HG03575 (cell line): ENCODE data around the gene HHATL.

Experiments used
- ATAC-seq: cut with Tn5 transposase; IDR thresholded peaks from one replicate; pipeline ENCODE4 v1.9.1; 2021; ENCODE audit not compliant: unreplicated experiment, insufficient number of reproducible peaks, low FRiP score; ENCODE audit errors: extremely low read depth

HHATL gene

GRCh38 chr3:42672515-42672914 lies 30.1 kb downstream of the HHATL start:
- no peak for ATAC-seq

DNA sequence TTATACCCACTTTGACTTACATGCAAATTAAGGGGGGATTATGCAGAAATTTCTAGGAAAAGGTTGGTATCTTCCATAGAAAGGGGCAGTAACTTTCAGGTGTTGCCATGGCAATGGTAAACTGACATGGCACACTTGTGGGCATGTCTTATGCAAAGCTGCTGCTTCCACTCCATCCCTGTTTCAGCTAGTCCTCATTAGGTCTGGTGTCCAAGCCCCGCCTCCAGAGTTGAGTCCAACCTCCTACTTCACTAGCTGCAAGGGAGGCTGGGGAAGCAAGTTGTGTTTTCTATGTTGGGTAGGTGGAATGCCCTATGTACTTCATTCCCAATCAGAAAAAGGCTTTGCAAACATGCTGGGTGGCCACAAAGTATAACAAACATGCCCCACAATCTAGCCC lies 31.9 kb downstream of the HHATL start:
- ATAC-seq, result no peak

GRCh38 chr3:42670051-42670576 lies 32.5 kb downstream of the HHATL start:
- ATAC-seq, result no peak

DNA sequence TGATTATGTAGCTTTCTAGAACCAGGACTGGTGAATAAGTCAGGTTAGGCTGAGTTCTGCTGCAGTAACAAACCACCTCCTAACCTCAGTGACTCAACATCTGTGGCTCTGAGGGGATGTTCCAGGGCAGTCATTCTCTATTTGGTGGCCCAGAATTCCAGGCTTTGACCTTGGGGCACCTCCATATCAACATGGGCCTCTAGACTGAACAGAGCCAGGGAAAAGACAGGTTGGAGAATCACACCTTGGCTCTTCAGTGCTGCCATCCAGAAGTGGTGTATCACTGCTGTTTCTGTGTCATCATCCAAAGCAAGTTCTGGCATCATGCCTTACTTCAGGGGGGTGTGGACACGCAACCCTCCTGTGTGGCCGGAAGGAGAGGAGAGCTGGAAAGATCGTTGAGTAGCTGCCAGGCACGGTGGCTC lies 33.8 kb downstream of the HHATL start:
- ATAC-seq, result no peak

DNA sequence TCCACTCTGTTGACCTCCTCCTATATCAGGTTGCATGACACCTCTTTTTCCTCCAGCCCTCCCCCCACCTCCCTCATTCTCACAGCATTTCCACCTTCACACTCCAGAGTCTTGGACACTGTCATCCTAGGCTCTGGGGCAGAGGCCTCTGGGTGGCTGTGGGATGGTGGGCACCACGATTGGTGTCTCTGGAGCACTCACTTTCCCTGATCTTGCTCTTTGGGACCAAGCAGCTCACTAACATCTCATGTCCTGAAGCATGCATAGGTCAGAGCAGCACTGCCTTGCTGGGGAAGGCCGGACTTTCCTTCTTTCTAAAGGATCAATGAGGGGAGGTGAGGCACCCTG lies 34.2 kb downstream of the HHATL start:
- ATAC-seq, result no peak

- no peak for ATAC-seq
These were observed 34.8 kb downstream of the HHATL start for GRCh38 chr3:42667523-42668412.

- ATAC-seq, result no peak
These were observed 35.5 kb downstream of the HHATL start for GRCh38 chr3:42667096-42667522.

DNA sequence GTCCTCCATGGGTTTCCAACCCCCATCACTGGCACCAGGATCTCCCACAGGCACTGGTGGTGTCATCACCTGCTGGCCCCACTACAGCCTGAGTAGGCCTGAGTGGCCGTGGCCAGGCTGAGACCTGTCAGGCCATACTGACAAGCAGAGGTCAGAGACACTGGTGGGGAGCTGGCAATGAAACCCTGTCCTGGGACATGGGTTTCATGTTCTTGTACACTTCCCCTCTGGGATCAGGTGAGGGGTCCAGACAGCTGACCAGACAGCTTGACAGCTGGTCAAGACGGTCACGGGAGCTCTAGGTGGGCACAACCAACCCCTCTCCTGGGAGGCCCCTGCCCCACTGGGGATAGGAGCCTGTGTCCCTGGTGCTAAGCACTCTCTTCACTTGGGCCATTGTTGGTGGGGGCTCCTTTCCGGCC lies 36.0 kb downstream of the HHATL start:
- no peak for ATAC-seq

DNA sequence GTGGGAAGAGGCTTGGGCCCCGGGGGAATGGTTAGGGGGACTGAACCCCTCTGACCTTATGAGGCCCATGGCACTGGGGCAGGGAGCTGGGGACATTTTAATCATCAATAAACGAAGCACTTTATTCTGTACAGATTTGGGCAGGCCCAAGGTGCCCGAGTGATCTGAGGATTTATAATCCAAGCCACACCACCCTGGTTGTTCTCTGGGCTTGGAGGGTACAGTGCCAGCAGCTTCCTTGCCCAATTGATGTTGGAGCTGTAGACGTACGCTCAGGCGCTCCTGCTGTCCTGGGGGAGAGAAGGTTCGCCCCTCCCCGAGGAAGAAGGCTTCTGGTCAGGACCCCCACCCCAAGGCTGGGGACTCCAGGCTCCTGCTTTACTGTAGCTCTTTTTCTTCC lies 36.6 kb downstream of the HHATL start:
- no peak for ATAC-seq

DNA sequence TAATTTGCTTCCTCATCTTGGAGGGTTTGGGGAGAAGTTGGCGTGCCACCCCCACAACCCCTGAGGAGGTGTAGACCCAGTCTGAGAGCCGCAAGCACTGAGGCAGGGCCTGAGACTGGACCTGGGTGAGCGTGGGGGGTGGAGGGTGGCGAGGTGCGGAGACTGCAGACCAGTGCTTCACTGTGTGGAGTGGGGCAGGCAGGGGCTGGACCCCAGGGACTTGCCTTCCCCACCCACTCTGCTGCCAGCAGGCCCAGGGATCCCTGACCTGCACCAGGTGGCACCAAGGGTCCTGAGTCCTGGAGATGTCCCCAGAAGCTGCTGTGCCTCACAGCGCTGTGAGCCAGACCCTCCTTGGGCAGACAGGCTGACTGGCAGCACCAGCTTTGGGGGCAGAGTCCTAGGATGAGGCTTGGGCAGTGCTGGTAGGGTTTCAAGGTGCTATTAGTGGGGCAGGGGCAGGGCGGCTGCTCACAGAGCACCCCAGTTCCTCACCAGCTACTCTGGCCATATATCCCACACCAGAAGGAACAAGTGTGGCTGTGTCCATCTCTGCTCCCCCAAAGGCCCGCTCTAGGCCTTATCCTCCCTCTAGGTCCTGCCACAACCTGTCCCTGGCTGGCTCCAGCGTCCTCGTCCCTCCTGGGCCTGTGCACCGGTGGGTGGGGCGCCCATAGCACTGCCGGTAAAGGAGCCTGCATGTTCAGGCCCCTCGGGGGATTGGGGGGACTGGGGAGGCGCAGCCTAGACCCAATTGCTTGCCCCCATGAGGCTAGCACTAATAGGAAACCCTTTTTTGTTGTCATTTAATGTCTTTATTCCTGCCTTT lies 37.3 kb downstream of the HHATL start:
- ATAC-seq, result no peak

DNA sequence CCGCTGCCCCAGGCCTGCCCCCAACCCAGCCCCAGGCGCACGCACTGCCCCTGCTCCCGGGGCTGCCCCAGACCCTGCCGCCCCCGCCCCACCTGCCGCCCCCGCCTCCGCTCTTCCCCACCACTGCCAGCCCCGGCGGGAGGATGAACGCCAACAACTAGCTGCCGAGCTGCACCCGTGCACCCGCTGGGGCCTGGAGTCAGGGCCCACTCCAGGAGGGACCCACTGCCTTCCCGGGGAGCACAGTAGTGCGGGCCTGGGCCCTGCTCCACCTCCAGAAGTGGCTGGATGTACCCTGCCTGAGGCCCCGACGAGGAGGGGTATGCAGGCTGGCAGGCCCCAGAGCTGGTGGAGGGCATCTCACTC lies 38.2 kb downstream of the HHATL start:
- ATAC-seq, result no peak

GRCh38 chr3:42663581-42664437 lies 38.8 kb downstream of the HHATL start:
- ATAC-seq, result no peak

GRCh38 chr3:42662813-42663535 lies 39.6 kb downstream of the HHATL start:
- ATAC-seq, result no peak

DNA sequence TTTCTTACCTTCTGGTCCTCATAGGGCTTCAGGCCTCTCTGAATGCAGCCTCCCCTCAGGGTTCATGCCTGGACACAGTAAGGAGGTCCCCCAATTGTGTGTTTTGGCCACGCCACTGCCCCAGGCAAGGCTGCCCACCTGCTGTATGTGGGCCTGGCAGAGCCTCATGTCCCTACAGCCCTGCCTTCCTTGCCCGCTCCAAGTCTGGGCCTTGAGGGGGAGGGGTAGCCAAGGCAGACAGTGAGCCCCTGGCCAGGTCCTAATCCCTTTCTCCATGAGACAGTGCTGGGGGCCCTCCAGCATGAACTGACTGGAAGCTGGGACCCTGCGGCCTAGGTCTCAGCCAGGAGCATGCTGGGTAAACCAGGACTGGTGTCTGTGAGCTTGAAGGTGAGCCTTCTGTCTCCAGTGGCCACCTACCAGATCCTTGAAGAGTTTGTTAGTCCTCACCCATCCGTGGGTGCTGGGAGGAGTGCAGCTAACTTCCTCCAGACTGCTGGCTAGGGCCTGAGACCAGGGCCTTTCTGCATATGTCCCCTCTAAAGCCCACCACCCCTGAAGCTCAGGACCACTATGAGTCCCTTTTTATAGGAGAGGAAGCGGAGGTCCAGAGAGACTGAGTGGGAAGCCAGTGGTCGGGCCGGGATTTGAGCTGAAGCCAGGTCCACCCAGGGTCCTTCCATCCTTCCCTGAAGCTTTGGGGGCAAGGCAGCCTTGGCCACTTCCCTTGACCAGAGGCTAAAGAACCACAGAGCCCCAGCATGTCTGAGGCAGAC lies 40.4 kb downstream of the HHATL start:
- ATAC-seq, result no peak

DNA sequence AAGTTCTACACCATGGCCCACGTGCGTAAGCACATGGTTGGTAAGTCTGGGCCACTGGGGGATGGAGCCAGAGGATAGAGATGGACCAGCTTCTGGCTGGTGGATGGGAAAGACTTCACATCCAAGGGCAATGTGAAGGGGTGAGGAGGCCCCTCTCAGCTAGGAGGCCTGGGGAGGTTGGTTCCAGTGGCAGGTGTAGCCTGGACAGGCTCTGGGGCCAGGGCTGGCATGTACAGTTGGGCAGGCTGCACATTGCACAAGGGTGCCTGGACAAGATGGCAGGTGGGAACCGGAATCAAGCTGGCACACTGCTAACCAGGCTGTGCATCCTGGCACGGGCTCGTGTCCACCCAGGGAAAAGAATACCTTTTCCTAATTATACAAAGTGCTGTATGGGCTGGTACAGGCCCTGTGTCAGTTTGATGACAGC lies 41.0 kb downstream of the HHATL start:
- ATAC-seq, result no peak

DNA sequence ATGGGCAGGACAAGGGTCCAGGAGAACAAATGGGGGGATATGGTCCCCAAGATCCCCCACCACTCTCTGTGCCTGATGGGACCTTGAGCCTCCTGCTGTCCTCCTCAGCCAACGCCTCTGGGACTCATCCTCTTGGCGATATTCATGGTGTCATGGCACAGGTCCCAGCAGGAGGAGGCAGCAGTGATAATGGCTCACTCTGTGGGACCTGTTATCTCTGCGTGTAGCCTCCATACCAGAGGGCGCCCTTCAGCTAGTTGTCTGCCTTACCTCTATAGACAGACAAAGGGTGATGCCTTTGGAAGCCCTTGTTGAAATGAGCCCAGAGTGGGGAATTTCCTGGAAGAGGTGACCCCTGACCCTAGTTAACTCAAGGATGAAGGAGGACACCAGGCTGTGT lies 41.7 kb downstream of the HHATL start:
- ATAC-seq, result no peak

- no peak for ATAC-seq
These were observed 42.4 kb downstream of the HHATL start for GRCh38 chr3:42660131-42660715.
